ENCODE results near the gene CCL1.
A peak's percentile ranks its signal among the peaks of the same experiment; 100 is the strongest.

CCL1 gene

GRCh38 chr17:34367486-34368195 is 4.6 kb upstream of the CCL1 start:
- DNase-seq (ENCODE audit: extremely low read depth, low read depth): no peak
- no peak for TF ChIP-seq CTCF (IDR thresholded peaks at IDR 0.05; ENCODE audit: low read depth, low read length)

DNA sequence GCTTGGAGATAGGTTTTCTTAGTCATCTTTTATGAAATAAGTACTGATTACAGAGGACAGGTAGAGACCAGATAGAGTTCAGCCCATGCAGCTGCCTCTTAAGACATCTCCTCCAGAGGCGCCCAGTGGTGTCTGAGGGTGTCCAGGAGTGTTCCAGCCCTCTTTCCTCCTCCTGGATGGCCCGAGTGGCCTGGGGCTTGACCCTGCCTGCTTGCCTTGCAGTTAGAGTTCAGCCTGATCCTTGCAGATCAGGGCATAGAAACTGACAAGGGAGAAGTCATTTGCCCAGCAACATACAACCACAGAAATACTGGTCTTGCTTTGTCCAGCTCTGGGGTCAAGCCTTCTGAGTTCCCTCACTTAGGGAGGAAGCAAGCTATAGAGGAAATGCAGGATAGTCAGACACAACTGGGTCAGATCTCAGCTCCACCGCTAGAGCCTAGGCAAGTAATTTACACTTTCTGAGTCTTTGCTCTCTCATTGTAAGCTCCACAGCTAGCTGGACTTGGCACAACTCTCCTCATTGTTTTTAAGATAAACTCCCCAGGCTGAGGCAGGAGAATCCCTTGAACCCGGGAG is 3.6 kb upstream of the CCL1 start:
- no peak for TF ChIP-seq CTCF (IDR thresholded peaks at IDR 0.05; ENCODE audit: low read depth, low read length)
- DNase-seq (ENCODE audit: extremely low read depth, low read depth): no peak

DNA sequence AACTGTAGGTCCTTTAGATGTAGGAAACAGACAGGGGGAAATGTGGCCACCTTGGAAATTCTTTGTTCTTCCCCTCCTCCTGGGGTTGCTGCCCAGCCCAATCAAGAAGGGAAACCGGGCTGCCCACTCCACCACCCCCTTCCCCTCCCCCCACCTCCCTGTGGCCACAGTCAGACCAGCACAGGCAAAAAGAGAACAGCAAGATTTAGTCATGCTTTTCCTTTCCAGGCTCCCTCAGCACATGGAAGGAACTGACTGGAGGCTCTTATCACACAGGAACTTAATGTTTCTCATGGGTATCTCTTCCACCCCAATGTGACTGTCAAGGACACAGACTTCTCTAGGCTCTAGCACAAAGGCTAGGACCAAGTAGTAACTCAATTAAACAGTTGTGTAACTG is 3.0 kb upstream of the CCL1 start:
- DNase-seq (ENCODE audit: extremely low read depth, low read depth): no peak
- no peak for TF ChIP-seq CTCF (IDR thresholded peaks at IDR 0.05; ENCODE audit: low read depth, low read length)

DNA sequence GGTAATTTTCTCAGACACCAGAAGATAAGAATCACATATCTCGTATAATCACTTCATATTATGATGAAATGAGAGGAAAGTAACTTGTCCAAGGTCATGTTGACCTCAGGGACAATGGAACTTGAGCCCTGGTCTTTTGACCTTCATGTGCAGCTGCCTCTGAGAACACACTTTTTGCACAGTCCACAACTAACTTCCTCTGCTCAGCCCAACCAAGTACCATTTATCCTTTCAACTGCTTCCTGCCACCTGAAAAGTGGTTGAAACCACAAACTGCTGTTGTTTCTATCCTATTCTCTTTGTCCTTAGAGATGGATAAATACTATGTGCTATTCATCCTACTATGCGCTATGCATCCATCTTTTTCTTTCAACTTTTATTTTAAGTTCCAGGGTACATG is 2.3 kb upstream of the CCL1 start:
- no peak for DNase-seq (ENCODE audit: extremely low read depth, low read depth)
- TF ChIP-seq CTCF (IDR thresholded peaks at IDR 0.05; ENCODE audit: low read depth, low read length): no peak

GRCh38 chr17:34364751-34365150 is 1.7 kb upstream of the CCL1 start:
- DNase-seq (ENCODE audit: extremely low read depth, low read depth): no peak
- no peak for TF ChIP-seq CTCF (IDR thresholded peaks at IDR 0.05; ENCODE audit: low read depth, low read length)

GRCh38 chr17:34361478-34362061 is 1.5 kb downstream of the CCL1 start:
- TF ChIP-seq CTCF (IDR thresholded peaks at IDR 0.05; ENCODE audit: low read depth, low read length): no peak; the same call in none of the 2 replicates
- peak; percentile 77 for DNase-seq (ENCODE audit: extremely low read depth, low read depth)

DNA sequence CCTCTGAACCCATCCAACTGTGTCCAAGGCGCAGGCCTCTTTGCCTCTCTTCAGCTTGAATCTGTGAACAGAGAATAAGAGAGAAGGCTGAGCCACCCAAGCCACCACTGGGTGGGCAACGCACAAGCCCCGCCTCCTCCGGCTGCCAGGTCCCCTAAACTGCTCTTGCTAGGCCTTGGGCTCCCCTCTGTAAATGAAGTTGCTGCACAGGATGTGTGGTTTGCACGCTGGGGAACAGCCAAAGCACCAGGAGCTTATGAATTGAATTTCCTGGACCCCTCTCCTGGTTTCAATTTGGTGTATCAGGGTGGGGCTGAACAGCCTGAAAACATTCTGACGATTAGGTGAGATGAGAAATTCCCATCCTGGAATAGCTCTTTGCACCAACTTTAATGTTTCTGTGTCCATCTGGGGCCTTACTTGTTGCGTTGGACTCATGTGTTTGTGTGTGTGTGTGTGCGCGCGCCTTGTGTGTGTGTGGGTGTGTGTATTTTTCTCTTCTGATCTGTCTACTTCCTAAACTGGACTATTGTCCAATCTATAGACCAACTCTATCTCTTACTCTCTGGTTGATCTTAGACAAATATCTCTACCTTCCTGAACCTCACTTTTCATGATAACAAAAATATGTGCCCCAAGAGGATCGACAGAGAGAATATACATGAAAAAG is 2.3 kb downstream of the CCL1 start:
- TF ChIP-seq CTCF (IDR thresholded peaks at IDR 0.05; ENCODE audit: low read depth, low read length): no peak
- DNase-seq (ENCODE audit: extremely low read depth, low read depth): no peak

Measured in AG09319 (cell line).